Activated T-cell treated with anti-CD3 and anti-CD28 coated beads for 48 hours (primary cell): Measurements from ENCODE around the gene HRAS.

Experiments
- DNase-seq: peaks from one replicate; pipeline ENCODE4 v3.0.0-alpha.2; 2020; ENCODE audit warnings: low read depth

The HRAS gene

DNA sequence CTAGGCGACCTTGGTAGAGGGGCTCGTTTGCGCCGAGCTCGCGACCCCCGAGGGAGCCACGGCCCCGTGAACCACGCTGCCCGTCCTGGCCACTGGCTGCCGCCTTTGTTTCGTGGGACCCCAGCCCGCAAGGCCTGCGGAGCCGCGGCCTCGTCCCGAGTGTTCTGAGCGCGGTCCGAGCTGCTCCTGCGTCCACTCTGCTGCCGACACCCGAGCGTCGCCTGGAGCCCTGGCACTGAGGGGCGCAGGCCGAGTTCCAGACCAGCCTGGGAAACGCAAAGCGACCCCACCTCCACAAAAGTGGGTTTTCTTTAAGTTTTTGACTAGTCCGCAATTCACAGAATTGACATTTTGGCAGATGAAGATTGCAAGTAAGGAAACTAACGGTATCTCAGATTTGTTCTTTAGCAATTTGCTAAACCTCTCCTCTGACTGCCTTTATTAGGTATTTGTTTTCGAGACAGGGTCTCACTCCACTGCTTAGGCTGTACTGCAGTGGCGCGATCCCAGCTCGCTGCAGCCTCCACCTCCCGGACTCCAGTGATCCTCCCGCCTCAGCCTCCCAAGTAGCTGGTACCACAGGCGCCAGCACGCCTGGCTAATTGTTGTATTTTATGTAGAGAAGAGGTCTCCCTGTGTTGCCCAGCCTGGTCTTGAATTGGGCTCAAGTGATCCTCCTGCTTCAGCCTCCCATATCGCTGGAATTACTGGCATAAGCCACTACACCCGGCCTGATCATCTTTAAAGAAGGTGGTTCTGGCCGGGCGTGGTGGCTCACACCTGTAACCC is 27.5 kb downstream of the HRAS start:
- DNase-seq = no peak

DNA sequence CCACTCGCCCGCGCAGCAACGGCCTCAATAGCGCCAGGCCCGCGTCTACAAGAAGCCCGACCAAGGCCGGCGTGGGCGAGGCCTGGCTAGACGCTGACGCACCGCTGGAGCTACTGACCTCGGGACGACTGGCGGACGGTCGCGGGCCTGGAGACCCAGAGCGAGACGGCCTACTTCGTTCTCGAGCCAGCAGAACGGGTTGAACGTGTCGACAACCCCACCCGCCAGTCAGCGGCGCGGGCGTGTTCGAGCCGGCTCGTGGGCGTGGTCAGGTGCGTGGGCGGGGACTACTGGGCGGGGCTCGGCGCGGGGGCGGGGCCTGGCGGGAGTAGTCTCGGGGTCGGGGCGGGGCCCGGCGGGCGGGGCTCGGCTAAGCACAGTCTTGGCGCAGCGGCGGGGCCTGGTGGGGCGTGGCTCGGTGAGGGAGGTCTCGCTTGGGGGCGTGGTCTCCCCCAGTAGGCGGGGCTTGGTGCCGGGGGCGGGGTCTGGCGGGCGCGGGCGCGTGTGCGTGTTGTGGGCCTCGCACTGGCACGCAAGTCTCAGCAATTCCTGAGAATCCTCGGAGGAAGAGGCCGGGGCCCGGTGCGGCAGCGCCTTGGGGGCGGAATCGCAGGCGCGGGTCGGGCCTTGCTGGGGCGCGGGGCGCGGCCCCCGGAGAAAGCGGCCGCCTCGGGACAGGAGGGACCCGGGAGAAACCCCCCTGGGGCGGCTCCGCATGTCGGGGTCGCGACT is 28.2 kb downstream of the HRAS start, which contains the start of gene RNH1:
Gene RNH1, minus strand, starts transcription at position 248 of the 732 bp plus-strand sequence. CDS start 5,080 bp downstream, outside the sequence.
- DNase-seq = peak; percentile 99

GRCh38 chr11:506238-506994 is 29.0 kb downstream of the HRAS start:
- peak; percentile 97 for DNase-seq

DNA sequence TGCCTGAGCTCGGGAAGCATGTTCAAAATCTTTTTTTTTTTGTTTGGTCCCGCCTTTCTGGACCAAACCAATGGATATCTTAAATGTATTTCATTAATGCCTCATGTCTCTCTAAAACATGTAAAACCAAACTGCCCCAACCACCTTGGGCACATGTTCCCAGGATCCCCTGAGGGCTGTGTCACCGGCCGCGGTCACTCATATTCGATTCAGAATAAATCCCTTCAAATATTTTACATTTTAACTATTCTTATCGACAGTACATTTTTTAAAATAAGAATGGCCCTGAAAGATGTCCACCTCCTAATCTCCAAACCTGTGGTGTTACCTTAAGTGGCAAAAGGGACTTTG is 30.4 kb downstream of the HRAS start:
- no peak for DNase-seq

GRCh38 chr11:504053-504993 is 31.1 kb downstream of the HRAS start:
- DNase-seq = no peak

DNA sequence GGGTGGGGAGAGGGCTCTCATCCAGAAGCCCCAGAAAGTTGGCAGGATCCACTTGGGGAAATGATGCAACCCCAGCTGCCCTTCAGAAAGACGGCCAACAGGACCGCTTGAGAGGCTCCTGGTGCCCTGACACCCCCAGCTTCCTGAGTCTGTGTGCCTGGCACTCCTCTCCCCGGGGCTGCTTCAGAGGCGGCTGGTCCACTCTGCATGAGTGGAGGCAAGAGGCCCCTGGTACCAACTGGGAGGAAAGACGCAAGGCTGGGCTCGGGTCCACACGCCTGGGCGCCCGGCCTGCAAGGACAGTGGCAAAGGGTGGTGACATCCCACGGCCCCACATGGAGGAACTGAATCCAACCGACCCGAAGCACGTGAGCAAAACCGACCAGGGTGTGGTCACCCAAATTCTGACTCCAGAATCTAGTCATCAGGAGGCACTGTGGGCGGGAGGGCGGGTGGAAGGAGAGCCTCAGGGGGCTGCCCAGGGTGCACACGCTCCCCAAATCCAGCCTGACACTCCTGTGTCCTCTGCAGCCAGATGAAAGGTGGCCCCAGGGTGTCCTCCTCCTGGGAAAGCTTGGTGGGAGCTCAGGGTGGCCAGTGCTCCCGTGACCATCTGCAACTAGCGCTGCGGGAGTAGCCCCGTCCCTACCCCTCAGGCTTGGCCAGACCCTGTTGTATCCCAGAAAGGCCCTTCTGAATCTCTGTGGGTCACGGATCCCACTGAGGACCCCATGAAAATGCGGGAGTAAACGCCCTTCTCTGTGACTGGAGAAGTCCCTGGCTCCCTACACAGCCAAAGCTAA is 32.0 kb downstream of the HRAS start:
- DNase-seq = no peak

- DNase-seq = no peak
Observed at GRCh38 chr11:502288-503178, 32.8 kb downstream of the HRAS start.

GRCh38 chr11:501683-502287 is 33.6 kb downstream of the HRAS start:
- no peak for DNase-seq

- no peak for DNase-seq
Observed at GRCh38 chr11:501001-501682, 34.2 kb downstream of the HRAS start.

DNA sequence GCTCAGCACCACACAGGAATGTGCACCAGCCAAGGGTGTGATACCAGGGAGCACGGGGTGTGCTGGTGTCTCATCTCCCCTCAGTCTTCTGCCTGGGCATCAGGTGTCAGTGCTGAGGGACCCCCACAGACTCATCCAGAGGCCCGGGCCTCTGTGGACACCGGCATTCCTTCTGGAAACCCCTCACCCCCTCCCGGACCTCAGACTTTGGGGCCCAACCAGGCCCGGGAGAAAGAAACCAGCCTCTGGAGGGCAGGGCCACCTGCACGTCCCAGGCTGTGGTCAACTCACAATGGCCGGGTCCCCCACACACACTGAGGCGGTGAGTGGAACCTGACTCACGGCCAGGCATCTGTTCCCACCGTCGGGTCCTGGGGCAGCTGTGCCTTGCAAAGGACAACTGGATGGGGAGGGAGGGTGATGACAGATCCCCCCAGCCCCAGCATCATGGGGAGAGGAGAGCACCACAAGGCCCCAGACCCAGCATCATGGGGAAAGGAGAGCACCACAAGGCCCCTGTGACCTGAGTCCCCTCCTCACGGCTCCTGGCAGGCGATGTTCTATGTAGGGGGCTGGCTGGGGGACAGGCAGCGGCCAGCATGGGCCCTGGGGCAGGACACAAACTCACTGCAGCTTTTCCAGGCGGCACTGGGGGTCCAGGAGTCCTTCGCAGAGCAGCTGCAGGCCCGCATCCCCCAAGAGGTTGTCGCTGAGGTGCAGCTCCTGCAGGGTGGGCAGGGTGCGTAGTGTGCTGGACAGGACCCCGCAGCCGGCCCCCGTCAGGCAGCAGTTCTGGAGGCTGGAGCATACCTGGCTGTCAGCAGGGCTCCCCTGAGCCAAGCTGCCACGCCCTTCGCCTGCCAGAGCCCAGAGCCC is 35.9 kb downstream of the HRAS start:
- no peak for DNase-seq

- no peak for DNase-seq
Observed at GRCh38 chr11:498297-499181, 36.8 kb downstream of the HRAS start.

GRCh38 chr11:497565-498296 is 37.6 kb downstream of the HRAS start:
- no peak for DNase-seq

GRCh38 chr11:496834-497564 is 38.4 kb downstream of the HRAS start:
- no peak for DNase-seq

GRCh38 chr11:495537-495931 is 39.8 kb downstream of the HRAS start:
- no peak for DNase-seq
